Activated CD4-positive, alpha-beta T cell treated with anti-CD3 and anti-CD28 coated beads, Interleukin-2, amount 50 U/mL, for 24 hours (primary cell): ENCODE results near the gene DYSF.

Experiments used
- DNase-seq, 2 donors: peaks; one replicate each; pipeline ENCODE4 v3.0.0-alpha.2; 2020; ENCODE audit warnings: low read depth in 1 of 2, low spot score in 1 of 2

DYSF gene

GRCh38 chr2:71564790-71565189 is 111.4 kb downstream of the DYSF start:
- DNase-seq, result no peak

GRCh38 chr2:71566372-71566771 is 113.0 kb downstream of the DYSF start:
- no peak for DNase-seq

GRCh38 chr2:71567625-71568024 is 114.3 kb downstream of the DYSF start:
- DNase-seq, result no peak

GRCh38 chr2:71568103-71568502 is 114.7 kb downstream of the DYSF start:
- no peak for DNase-seq

GRCh38 chr2:71570511-71570910 is 117.2 kb downstream of the DYSF start:
- DNase-seq, result no peak

GRCh38 chr2:71570951-71571460 is 117.6 kb downstream of the DYSF start:
- no peak for DNase-seq

DNA sequence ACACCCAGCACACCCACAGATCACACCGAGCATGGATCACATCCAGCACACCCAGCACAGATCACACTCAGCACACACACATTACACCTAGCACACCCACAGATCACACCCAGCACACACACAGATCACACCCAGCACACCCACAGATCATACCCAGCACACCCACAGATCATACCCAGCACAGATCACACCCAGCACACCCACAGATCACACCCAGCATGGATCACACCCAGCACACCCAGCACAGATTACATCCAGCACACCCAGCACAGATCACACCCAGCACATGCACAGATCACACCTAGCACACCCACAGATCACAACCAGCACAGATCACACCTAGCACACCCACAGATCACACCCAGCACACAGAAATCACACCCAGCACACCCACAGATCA is 118.6 kb downstream of the DYSF start:
- no peak for DNase-seq

DNA sequence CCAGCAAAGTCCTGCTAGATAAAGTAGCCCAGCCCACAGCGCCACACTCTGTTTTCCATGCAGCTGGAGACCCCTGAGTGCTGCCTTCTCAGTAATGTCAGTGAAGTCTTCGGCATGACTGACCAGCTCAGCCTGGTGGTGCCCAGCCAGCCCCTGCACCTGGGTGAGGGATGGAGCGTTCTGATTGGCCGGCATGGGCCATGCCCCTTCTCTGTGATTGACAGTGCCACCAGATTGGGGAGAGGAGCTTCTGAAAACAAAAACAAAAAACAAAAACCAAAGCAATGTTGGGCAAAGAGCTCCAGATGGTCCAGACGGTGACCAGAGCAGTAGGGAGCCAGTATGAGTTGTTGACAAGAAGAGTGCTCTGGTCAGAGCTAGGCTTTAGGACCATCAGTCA is 122.6 kb downstream of the DYSF start:
- DNase-seq, result no peak

GRCh38 chr2:71576541-71576940 is 123.2 kb downstream of the DYSF start:
- DNase-seq, result no peak

DNA sequence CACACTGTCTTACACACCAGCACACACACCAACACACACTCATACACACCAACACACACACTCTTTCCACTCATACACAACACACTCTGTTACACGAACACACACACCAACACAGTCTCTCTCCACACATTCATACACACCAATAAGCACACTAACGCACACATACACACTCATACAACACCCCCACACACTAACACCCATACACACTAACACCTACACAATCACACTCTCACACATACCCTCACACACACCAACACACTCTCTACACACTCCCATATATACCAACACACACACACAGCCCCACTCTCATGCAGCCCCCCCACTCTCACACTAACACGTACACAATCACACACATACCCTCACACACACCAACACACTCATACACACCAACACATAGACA is 123.8 kb downstream of the DYSF start:
- DNase-seq, result no peak

GRCh38 chr2:71578767-71579342 is 125.5 kb downstream of the DYSF start:
- no peak for DNase-seq

- no peak for DNase-seq
These were observed 127.7 kb downstream of the DYSF start for GRCh38 chr2:71581026-71581425.

DNA sequence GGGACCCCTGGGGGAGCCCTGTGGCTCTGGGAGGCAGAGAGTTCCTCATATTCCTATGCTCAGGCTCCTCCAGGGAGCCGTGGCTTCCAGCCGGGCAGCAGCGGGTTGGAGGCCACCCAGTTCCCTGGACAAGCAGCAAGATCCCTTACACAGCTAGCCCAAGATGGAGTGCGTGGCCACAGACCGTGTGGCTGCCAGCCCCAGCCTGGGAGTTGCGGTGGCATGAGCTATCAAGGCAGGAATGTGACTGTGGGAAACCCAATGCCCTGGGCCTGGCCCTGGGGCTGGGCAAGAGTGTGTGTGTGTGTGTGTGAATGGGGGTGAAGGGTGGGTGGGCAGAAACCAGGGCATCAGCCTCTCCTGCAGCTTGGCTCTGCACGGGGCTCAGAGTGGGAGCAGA is 130.5 kb downstream of the DYSF start:
- DNase-seq, result no peak

DNA sequence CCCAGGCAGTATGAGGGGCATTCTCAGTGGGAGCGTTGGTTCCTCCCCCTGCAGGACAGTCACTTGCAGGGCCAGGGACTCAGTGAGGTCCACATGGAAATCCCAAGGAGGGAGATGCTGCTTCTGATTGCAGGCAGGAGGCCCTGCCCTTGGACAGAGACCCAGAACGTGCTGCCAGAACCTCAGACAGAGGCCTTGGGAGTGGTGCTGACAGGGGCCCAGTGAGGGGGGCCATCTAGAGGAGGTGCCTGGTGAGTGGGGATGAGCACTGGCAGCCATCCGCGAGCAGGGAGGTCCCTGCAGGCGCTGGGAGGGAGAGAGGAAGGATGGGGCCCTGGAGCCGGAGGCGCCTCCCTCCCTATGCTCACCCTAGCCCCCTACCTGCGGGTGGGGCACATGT is 133.1 kb downstream of the DYSF start:
- no peak for DNase-seq

DNA sequence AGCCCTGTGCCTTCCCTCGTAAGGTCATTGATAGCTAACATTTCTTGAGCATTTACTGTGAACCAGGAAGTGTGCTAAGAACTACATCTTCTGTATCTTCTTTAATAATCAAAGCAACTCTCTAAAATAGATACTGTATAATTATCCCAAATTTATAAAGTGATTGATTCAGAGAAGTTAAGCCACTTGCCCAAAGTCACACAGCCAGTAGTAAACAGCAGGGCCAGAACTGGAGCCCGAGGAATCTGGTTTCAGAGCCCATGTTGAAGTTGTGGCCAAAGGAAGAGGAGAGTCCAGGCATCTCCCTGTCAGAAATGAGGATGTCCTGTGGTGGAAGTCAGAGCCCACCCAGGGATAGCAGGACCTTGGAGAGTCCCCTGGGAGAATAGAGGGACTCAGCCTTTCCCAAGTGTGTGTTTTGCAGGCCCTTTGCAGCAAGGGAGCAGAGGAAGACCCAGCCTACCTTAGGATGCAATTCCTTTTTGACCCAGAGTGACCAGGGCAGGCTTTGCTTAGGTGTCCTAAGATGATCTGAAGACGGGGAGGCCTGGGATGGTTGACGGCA is 134.2 kb downstream of the DYSF start:
- DNase-seq, result no peak

DNA sequence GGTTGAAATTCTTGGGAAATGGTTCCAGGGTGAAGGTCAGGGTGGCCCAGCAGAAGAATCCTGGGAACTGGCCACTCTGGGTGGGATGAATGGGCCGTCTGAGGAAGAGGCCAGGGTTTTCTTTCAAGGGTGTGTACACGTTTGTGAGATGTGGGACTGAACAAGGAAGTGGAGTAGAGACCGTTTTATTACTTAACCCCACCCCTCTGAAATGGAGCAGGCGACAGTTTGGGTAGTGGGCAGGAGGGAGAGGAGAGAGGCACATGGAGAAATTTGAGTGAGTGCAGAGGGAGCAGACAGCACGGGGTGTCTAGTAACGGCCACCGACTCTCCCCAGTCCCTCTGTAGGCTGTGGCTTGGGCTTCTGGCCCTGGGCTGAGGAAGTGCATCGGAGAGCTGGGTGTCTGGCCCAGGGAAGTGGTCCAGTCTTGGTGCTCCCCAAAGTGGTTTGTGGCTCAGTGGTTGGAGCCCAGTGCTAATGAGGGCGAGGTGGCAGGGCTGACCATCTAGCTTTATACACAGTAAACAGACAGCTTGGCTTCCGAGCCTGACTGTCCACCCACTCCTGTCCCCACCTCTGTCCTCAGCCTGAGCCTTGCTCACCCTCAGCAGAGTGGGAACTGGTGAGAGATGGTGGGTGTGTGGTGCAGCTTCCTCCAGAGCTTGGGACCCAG is 135.3 kb downstream of the DYSF start:
- no peak for DNase-seq

- no peak for DNase-seq
These were observed 136.4 kb downstream of the DYSF start for GRCh38 chr2:71589763-71590162.

GRCh38 chr2:71591044-71591443 is 137.7 kb downstream of the DYSF start:
- no peak for DNase-seq

DNA sequence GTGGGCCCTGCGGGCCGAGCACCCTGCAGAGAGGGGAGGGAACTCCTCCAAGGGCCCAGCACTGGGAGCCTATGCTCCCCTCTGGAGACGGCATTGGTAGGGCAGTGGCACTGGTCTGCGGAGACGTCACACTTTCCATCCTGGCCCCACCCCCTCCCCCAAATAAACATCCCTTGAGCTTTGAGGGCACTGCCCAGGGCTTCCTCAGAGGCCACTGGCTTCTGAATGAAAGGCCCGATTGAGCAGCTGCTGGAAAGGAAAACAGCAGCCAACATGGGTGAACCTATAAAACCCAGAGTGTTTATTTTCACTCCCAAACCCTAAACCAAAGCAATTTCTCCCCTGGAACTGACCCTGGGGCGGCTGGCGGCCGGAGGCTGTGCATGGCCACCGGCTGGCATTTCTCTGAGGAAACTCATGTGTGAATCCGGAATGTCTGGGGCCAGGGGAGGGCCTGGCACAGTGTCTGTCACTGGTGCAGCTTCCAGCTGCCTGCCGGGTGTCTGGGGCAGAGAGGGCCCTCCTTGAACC is 138.9 kb downstream of the DYSF start:
- DNase-seq, result no peak

DNA sequence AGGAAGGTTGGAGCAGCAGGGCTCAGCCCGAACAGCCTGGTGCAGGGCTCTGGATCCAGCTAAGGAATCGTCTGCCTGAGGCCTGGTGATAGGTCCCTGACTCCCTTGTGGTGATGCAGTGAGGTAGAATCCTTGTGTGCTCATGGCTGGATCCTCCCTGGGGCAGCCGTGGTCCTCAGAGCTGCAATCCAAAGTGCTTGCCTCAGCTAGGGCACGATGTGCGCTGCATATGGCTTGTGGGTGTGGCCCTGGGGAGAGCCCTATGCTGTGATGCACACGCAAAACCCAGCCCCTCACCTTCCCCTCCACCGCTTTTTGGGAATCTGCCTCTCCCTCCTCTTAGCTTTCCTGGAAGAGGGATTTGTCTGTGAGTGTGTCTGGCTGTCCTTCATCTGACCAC is 142.2 kb downstream of the DYSF start:
- DNase-seq, result no peak

DNA sequence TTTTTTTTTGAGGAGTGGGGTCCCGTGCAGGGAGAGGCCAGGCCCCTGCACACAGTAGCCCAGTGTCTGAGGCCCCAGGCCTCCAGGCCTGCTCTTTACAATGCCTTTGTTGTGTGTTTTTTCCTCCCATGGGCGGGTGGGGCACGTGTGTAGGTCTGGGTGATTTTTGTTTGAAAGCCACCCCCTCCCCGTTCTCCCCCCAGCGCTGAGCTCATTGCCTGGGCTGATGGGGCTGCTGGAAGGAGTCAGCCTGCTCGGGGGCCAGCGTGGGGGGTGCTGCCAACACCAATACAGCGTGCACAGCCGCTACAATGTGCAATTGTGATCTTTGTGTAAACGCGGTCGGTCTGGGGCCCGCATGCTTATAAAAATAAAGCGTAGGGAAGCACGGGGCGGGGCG is 142.7 kb downstream of the DYSF start:
- DNase-seq, result no peak

DNA sequence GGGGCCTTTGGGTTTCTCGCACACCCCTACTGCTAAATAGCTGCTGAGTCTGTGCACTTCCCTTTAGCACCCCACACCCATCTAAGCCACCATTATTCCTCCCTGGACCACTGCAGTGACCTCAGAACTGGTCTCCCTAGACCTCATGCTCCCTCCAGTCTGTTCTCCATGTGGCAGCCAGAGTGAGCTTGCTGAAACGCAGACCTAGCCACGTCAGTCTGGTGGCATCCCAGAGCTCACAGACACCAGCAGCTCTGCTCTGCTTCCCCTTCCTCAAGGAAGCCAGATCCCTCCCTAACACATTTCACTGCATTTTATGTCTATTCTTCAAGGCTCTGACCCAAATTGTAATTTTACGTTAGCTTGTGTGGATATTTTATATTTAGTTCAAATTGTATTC is 144.4 kb downstream of the DYSF start:
- DNase-seq, result no peak

- DNase-seq, result no peak
These were observed 145.2 kb downstream of the DYSF start for GRCh38 chr2:71598526-71598925.
